Hepatocyte (in vitro differentiated cells): Measurements from ENCODE around the gene ARHGEF40.

Source experiments
- CTCF ChIP-seq: fragments of 200-600 bp; sonication (generic); IDR thresholded peaks from 2 replicates; pipeline ENCODE4 v1.5.1; 2016; ENCODE audit warnings: antibody characterized with exemption, mild to moderate bottlenecking; ENCODE audit not compliant: poor library complexity
- EZH2 ChIP-seq: fragments of 200-600 bp; sonication (generic); IDR thresholded peaks from 2 replicates; pipeline ENCODE4 v1.6.1; 2016; ENCODE audit warnings: antibody characterized with exemption, mild to moderate bottlenecking, borderline replicate concordance
- EZH2phosphoT487 ChIP-seq: fragments of 200-600 bp; sonication (generic); IDR thresholded peaks from one replicate; pipeline ENCODE4 v1.6.1; 2018; ENCODE audit warnings: antibody characterized with exemption, mild to moderate bottlenecking, low read depth, moderate library complexity; ENCODE audit not compliant: unreplicated experiment, severe bottlenecking

DNA sequence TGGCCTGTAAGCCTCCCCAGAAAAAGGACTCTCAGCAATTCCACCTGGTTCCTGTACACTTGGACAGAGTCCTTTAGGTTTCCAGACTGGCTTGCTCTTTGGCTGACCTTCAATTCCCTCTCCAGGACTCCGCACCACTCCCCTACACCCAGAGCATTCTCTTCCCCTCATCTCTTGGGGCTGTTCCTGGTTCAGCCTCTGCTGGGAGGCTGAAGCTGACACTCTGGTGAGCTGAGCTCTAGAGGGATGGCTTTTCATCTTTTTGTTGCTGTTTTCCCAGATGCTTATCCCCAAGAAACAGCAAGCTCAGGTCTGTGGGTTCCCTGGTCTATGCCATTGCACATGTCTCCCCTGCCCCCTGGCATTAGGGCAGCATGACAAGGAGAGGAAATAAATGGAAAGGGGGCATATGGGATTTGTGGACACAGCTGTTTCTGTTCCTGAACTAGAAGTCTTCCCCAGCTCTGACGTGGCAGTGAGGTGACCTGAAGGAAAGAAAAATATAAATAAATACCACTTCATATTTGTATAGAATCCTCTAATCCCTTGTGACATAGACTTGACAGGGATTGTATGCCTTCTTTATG lies 26.6 kb upstream of the ARHGEF40 start:
- no peak for TF ChIP-seq CTCF
- no peak for TF ChIP-seq EZH2phosphoT487
- no peak for TF ChIP-seq EZH2
